Spleen (tissue), 11 donors: ENCODE measurements around the gene ADAMTS12. TPM values are rescaled to one million over a fixed set of nuclear protein-coding genes. Genes with fewer than 3 reads are reported as not detected.
A peak's percentile ranks its signal among the peaks of the same experiment; 100 is the strongest.

Source experiments
- DNase-seq: peaks from one replicate; pipeline ENCODE4 v3.0.0-alpha.2; 2020
- H3K27ac ChIP-seq, 8 donors: fragments of 200-600 bp; sonication (generic) in 7 of 8; 1 replicate in 4 of 8; 2 replicates in 4 of 8; pipeline versions ENCODE4 v1.5.0 to v1.8.0; 2016 to 2021; ENCODE audit warnings: inconsistent platforms in 4 of 8, mild to moderate bottlenecking in 4 of 8, moderate library complexity in 1 of 8
- H3K27me3 ChIP-seq, 7 donors: fragments of 200-600 bp; sonication (generic) in 6 of 7; replicated peaks in 1 of 7; 1 replicate in 4 of 7; 2 replicates in 3 of 7; pipeline versions ENCODE4 v1.5.0 to v1.8.0; 2016 to 2021; ENCODE audit warnings: inconsistent platforms in 3 of 7, mild to moderate bottlenecking in 1 of 7
- H3K36me3 ChIP-seq, 6 donors: fragments of 200-600 bp; sonication (generic) in 5 of 6; 1 replicate in 4 of 6; 2 replicates in 2 of 6; pipeline versions ENCODE4 v1.5.0 to v1.8.0; 2016 to 2021; ENCODE audit warnings: inconsistent platforms in 2 of 6
- H3K4me1 ChIP-seq, 6 donors: fragments of 200-600 bp; sonication (generic) in 5 of 6; 1 replicate in 3 of 6; 2 replicates in 3 of 6; pipeline versions ENCODE4 v1.5.0 to v1.8.0; 2016 to 2021; ENCODE audit warnings: inconsistent platforms in 3 of 6
- H3K4me3 ChIP-seq, 8 donors: fragments of 200-600 bp; sonication (generic) in 7 of 8; 1 replicate in 4 of 8; 2 replicates in 4 of 8; pipeline versions ENCODE4 v1.5.0 to v1.8.0; 2016 to 2021; ENCODE audit warnings: inconsistent platforms in 4 of 8, mild to moderate bottlenecking in 4 of 8, moderate library complexity in 2 of 8
- H3K9me3 ChIP-seq, 8 donors: fragments of 200-600 bp; sonication (generic) in 7 of 8; 1 replicate in 4 of 8; 2 replicates in 4 of 8; pipeline versions ENCODE4 v1.5.0 to v1.8.0; 2016 to 2021; ENCODE audit warnings: inconsistent platforms in 4 of 8
- CTCF ChIP-seq, 11 experiments: fragments of 200-600 bp in 7 of 11; fragments of 450-650 bp in 4 of 11; sonication (generic) in 4 of 11; IDR thresholded peaks in 8 of 11; conservative IDR thresholded peaks in 3 of 11; 1 replicate in 7 of 11; 2 replicates in 4 of 11; pipeline versions ENCODE4 v1.4.0 to v1.8.0; 2016 to 2021; ENCODE audit warnings: antibody characterized with exemption in 11 of 11, inconsistent platforms in 4 of 11, mild to moderate bottlenecking in 1 of 11
- POLR2A ChIP-seq, 3 donors: fragments of 450-650 bp; IDR thresholded peaks; one replicate each; pipeline ENCODE4 v1.5.1; 2017; ENCODE audit warnings: antibody characterized with exemption in 3 of 3, mild to moderate bottlenecking in 1 of 3
- POLR2AphosphoS5 ChIP-seq, 3 donors: sonication (generic); formaldehyde crosslinking; IDR thresholded peaks; one replicate each; pipeline ENCODE4 v1.5.1; 2017; ENCODE audit warnings: antibody characterized with exemption in 3 of 3
- WGBS, 5 donors: extraction: QIAGEN DNeasy Blood & Tissue Kit in 3 of 5; methylation state at CpG; one replicate each; pipeline versions ENCODE4 v1.1.5 to v1.1.7; 2013 to 2018; 5-methylcytosine and 5-hydroxymethylcytosine counted together
- intact Hi-C: fragments of 100-400 bp; cut with DNase I; formaldehyde crosslinking; loops from one replicate; pipeline ENCODE4 v1.15.0; 2023; ENCODE audit warnings: low total_unique reads
- polyA plus RNA-seq, 3 donors: library from polyadenylated mRNA; stranded (reverse); fragments of 200-250 nt; gene quantifications; one replicate each; pipeline ENCODE4 v1.2.1, GENCODE V29; 2013
- total RNA-seq, 7 donors: library from RNA; depleted of rRNA in 3 of 7; stranded (reverse); fragments of >200 nt in 3 of 7; fragmentation: NEBNext Ultra II Directional in 4 of 7; extraction: Animal tissue kit (Norgen Biotek cat#: 25700) in 4 of 7; gene quantifications; one replicate each; pipeline versions ENCODE4 v1.1.0 to v1.2.1, GENCODE V29; 2016 to 2021
- donor health status: healthy with polysubstance abuse.
- donor health status: DM: no; HTN: no; CAD: no; lungs with moderate emphysema.
- donor health status: DM: no; HTN: no; CAD: no.
- donor health status: Bipolar disorder and iron deficiency.
- donor health status: healthy.
- donor health status: DM: no; HTN: no; CAD: no.
- donor health status: DM: yes; HTN: yes; CAD: no.

Gene ADAMTS12
- total and polyA plus RNA-seq, 10 donors: 0.07 to 4.3 (median 1.4) TPM

- Histone ChIP-seq H3K9me3 (no peaks in the 10 kb centered on the region), H3K4me3 (no peak overlapping the region), H3K4me1 (peaks cover 0 to 20% (median 11%) of the 10 kb centered on the region in 6 donors), H3K27ac (no peak overlapping the region), H3K36me3 (no peaks in the 10 kb centered on the region), H3K27me3 (peaks cover 0 to 84% (median 40%) of the 10 kb centered on the region in 7 donors)
- WGBS, 5 donors: 13 to 53% (median 28%) methylated on average over 15 of the region's 15 CpGs
- intact Hi-C loops: no loop called here
- no peak for TF ChIP-seq POLR2AphosphoS5 (IDR thresholded peaks at IDR 0.05)
- TF ChIP-seq POLR2A (IDR thresholded peaks at IDR 0.05): no peak
- TF ChIP-seq CTCF (IDR thresholded peaks at IDR 0.05 in 8 of 11, conservative IDR thresholded peaks at IDR 0.05 in 3 of 11): no peak
- no peak for DNase-seq
Observed at GRCh38 chr5:33938881-33939280, 47.1 kb upstream of the ADAMTS12 start.

GRCh38 chr5:33938507-33938796 lies 46.7 kb upstream of the ADAMTS12 start:
- Histone ChIP-seq H3K9me3 (no peaks in the 10 kb centered on the region), H3K27me3 (peaks cover 0 to 84% (median 40%) of the 10 kb centered on the region in 7 donors), H3K4me3 (no peak overlapping the region), H3K27ac (no peak overlapping the region), H3K36me3 (no peaks in the 10 kb centered on the region), H3K4me1 (peaks cover 0 to 20% (median 11%) of the 10 kb centered on the region in 6 donors)
- intact Hi-C loops: no loop called here
- DNase-seq: no peak
- WGBS, 5 donors: 19 to 61% (median 30%) methylated on average over 14 of the region's 14 CpGs
- no peak for TF ChIP-seq POLR2A (IDR thresholded peaks at IDR 0.05)
- no peak for TF ChIP-seq CTCF (IDR thresholded peaks at IDR 0.05 in 8 of 11, conservative IDR thresholded peaks at IDR 0.05 in 3 of 11)
- no peak for TF ChIP-seq POLR2AphosphoS5 (IDR thresholded peaks at IDR 0.05)

GRCh38 chr5:33937707-33938506 lies 46.1 kb upstream of the ADAMTS12 start:
- WGBS, 5 donors: 25 to 58% (median 34%) methylated on average over 18 to 54 of the region's 54 CpGs
- H3K4me1 ChIP-seq: peaks cover 0 to 20% (median 11%) of the 10 kb centered on the region in 6 donors
- peaks cover 0 to 80% (median 40%) of the 10 kb centered on the region in 7 donors for H3K27me3 ChIP-seq
- H3K27ac ChIP-seq: no peak overlapping the region
- no peak for DNase-seq
- H3K9me3 ChIP-seq: no peaks in the 10 kb centered on the region
- intact Hi-C loops: no loop called here
- H3K36me3 ChIP-seq: no peaks in the 10 kb centered on the region
- TF ChIP-seq POLR2AphosphoS5 (IDR thresholded peaks at IDR 0.05) (no peak), POLR2A (IDR thresholded peaks at IDR 0.05) (no peak), CTCF (IDR thresholded peaks at IDR 0.05 in 8 of 11, conservative IDR thresholded peaks at IDR 0.05 in 3 of 11) (no peak)
- H3K4me3 ChIP-seq: no peak overlapping the region

- TF ChIP-seq POLR2A (IDR thresholded peaks at IDR 0.05) (no peak), CTCF (IDR thresholded peaks at IDR 0.05 in 8 of 11, conservative IDR thresholded peaks at IDR 0.05 in 3 of 11) (no peak), POLR2AphosphoS5 (IDR thresholded peaks at IDR 0.05) (no peak)
- Histone ChIP-seq H3K9me3 (no peaks in the 10 kb centered on the region), H3K27ac (no peak overlapping the region), H3K4me1 (peaks cover 0 to 20% (median 11%) of the 10 kb centered on the region in 6 donors), H3K36me3 (no peaks in the 10 kb centered on the region), H3K27me3 (peaks cover 0 to 76% (median 40%) of the 10 kb centered on the region in 7 donors), H3K4me3 (peak overlapping the region in 3 of 8 donors; percentile 3 to 48 (median 27))
- DNase-seq: no peak
- intact Hi-C loops: no loop called here
- WGBS, 5 donors: 37 to 61% (median 41%) methylated on average over 30 to 54 of the region's 54 CpGs
Observed at GRCh38 chr5:33937017-33937706, 45.4 kb upstream of the ADAMTS12 start.
